Measurements from ENCODE around the gene HOXC12.

HOXC12 gene

GRCh38 chr12:53954694-53955035 is at the start of gene HOXC12:
Gene HOXC12, plus strand, starts transcription at chr12:53954903. Its CDS starts 27 bp downstream, at chr12:53954930.
- DNase-seq (ENCODE audit: low read depth in 2 of 2) = no peak

GRCh38 chr12:53907103-53907502 is 47.6 kb upstream of the HOXC12 start:
- no peak for DNase-seq (ENCODE audit: low read depth in 2 of 2)

GRCh38 chr12:53916788-53917655 is 37.7 kb upstream of the HOXC12 start:
- no peak for DNase-seq (ENCODE audit: low read depth in 2 of 2)

GRCh38 chr12:53924521-53925405 is 29.9 kb upstream of the HOXC12 start:
- no peak for DNase-seq (ENCODE audit: low read depth in 2 of 2)

- DNase-seq (ENCODE audit: low read depth in 2 of 2) = no peak
Observed at GRCh38 chr12:53927220-53928029, 27.3 kb upstream of the HOXC12 start.

- no peak for DNase-seq (ENCODE audit: low read depth in 2 of 2)
Observed at GRCh38 chr12:53928054-53928835, 26.5 kb upstream of the HOXC12 start.

- no peak for DNase-seq (ENCODE audit: low read depth in 2 of 2)
Observed at GRCh38 chr12:53929527-53929926, 25.2 kb upstream of the HOXC12 start.

- DNase-seq (ENCODE audit: low read depth in 2 of 2) = no peak
Observed at GRCh38 chr12:53930591-53931255, 24.0 kb upstream of the HOXC12 start.

- no peak for DNase-seq (ENCODE audit: low read depth in 2 of 2)
Observed at GRCh38 chr12:53931844-53932581, 22.7 kb upstream of the HOXC12 start.

GRCh38 chr12:53932915-53933314 is 21.8 kb upstream of the HOXC12 start:
- DNase-seq (ENCODE audit: low read depth in 2 of 2) = no peak

GRCh38 chr12:53935383-53936341 is 19.0 kb upstream of the HOXC12 start:
- no peak for DNase-seq (ENCODE audit: low read depth in 2 of 2)

- no peak for DNase-seq (ENCODE audit: low read depth in 2 of 2)
Observed at GRCh38 chr12:53937099-53937498, 17.6 kb upstream of the HOXC12 start.

- DNase-seq (ENCODE audit: low read depth in 2 of 2) = no peak
Observed at GRCh38 chr12:53937596-53938325, 16.9 kb upstream of the HOXC12 start.

GRCh38 chr12:53938326-53939140 is 16.2 kb upstream of the HOXC12 start, which contains the start of gene HOXC13:
Gene HOXC13, plus strand, starts transcription at chr12:53938831. Its CDS starts 76 bp downstream, at chr12:53938907.
- no peak for DNase-seq (ENCODE audit: low read depth in 2 of 2)

GRCh38 chr12:53939141-53940108 is 15.3 kb upstream of the HOXC12 start:
- no peak for DNase-seq (ENCODE audit: low read depth in 2 of 2)
